Measurements from ENCODE around the gene GRM1. TPM values are rescaled to one million over a fixed set of nuclear protein-coding genes. Genes with fewer than 3 reads are reported as not detected.

GRM1 gene
- total and polyA plus RNA-seq, 2 donors (not counting 3 experiments of a cell fraction or from before 2014, with no cell fraction given), result 0.07 TPM; not detected in 1

GRCh38 chr6:146041282-146041681 lies 12.4 kb downstream of the GRM1 start:
- Histone ChIP-seq H3K4me3 (replicated peaks in 1 of 3; ENCODE audit: insufficient read depth in 1 of 3, low read depth in 1 of 3, low read length in 3 of 3) (no peak overlapping the region), H3K79me2 (ENCODE audit: control insufficient read depth, insufficient read depth, low read length) (no peaks in the 10 kb centered on the region), H3K4me1 (ENCODE audit: control insufficient read depth, extremely low read depth, insufficient read depth, low read length) (no peaks in the 10 kb centered on the region), H3K27ac (ENCODE audit: insufficient read depth, low read depth, low read length) (no peak overlapping the region), H2AFZ (ENCODE audit: low read depth, low read length) (no peak overlapping the region), H3K27me3 (ENCODE audit: control insufficient read depth in 2 of 2, insufficient read depth in 2 of 2, low read length in 2 of 2) (no peaks in the 10 kb centered on the region), H3K36me3 (ENCODE audit: control insufficient read depth in 2 of 2, extremely low read depth in 1 of 2, insufficient read depth in 2 of 2, low read length in 2 of 2) (no peaks in the 10 kb centered on the region), H3K9ac (replicated peaks; ENCODE audit: extremely low read depth, insufficient read depth, low read length) (no peak overlapping the region), H3K9me3 (replicated peaks; ENCODE audit: control insufficient read depth, insufficient read depth, low read length) (no peaks in the 10 kb centered on the region), H3K4me2 (ENCODE audit: insufficient read depth, low read length) (no peak overlapping the region), H4K20me1 (replicated peaks; ENCODE audit: control insufficient read depth, extremely low read depth, insufficient read depth, low read length) (no peaks in the 10 kb centered on the region), H3K9me1 (replicated peaks; ENCODE audit: control insufficient read depth, extremely low read depth, insufficient read depth, low read length) (no peaks in the 10 kb centered on the region)
- no TSS peak for BruUV-seq (replicated peaks)
- DNase-seq (ENCODE audit: low read depth, low spot score), result peak; percentile 40
- POLR2A ChIA-PET, result no interaction called here
- TF ChIP-seq GATA2 (IDR thresholded peaks at IDR 0.05; ENCODE audit: insufficient read depth, insufficient read length, low read depth, low read length) (no peak), CTCF (IDR thresholded peaks at IDR 0.05; ENCODE audit: extremely low read depth in 1 of 2, insufficient read depth in 1 of 2, low read depth in 1 of 2, low read length in 2 of 2) (peak; percentile 24 to 46)
- CTCF ChIA-PET, result interaction anchor here (0.6 to 4.0 kb wide), 19 partner anchors 9 to 748 kb away, joined by 3 to 125 read pairs (median 4); partner anchors contain the start of gene GRM1
- peak; percentile 57 for FAIRE-seq
- dilution Hi-C loops (cut with MboI; ENCODE audit: extremely low pct_ligation_motif_present, low sequenced_read_pairs) (no loop called here), intact Hi-C loops (cut with micrococcal nuclease) (loop anchor here (1.0 kb wide), 2 partner anchors 659 to 744 kb away; no protein-coding TSS in a partner anchor)

GRCh38 chr6:146047371-146047770 lies 18.5 kb downstream of the GRM1 start:
- DNase-seq (ENCODE audit: low read depth, low spot score) (no peak), FAIRE-seq (no peak)
- no TSS peak for BruUV-seq (replicated peaks)
- no peak overlapping the region for H3K4me3 ChIP-seq (replicated peaks in 1 of 3; ENCODE audit: insufficient read depth in 1 of 3, low read depth in 1 of 3, low read length in 3 of 3)
- H3K4me1 ChIP-seq (ENCODE audit: control insufficient read depth, extremely low read depth, insufficient read depth, low read length), result peaks cover 3% of the 10 kb centered on the region
- no peak overlapping the region for H3K4me2 ChIP-seq (ENCODE audit: insufficient read depth, low read length)
- no peaks in the 10 kb centered on the region for H3K9me1 ChIP-seq (replicated peaks; ENCODE audit: control insufficient read depth, extremely low read depth, insufficient read depth, low read length)
- H3K27ac ChIP-seq (ENCODE audit: insufficient read depth, low read depth, low read length), result no peak overlapping the region
- H3K79me2 ChIP-seq (ENCODE audit: control insufficient read depth, insufficient read depth, low read length), result no peaks in the 10 kb centered on the region
- CTCF ChIA-PET, result no interaction called here
- TF ChIP-seq POLR2A (IDR thresholded peaks at IDR 0.05; ENCODE audit: low read depth, low read length) (no peak), POLR2AphosphoS5 (IDR thresholded peaks at IDR 0.05; ENCODE audit: insufficient read depth, low read depth, low read length) (no peak), EZH2 (IDR thresholded peaks at IDR 0.05; ENCODE audit: borderline replicate concordance, low read depth, low read length, severe bottlenecking) (no peak)
- POLR2A ChIA-PET, result no interaction called here
- dilution Hi-C loops (cut with MboI; ENCODE audit: extremely low pct_ligation_motif_present, low sequenced_read_pairs) (no loop called here), intact Hi-C loops (cut with micrococcal nuclease) (no loop called here)
- H3K9ac ChIP-seq (replicated peaks; ENCODE audit: extremely low read depth, insufficient read depth, low read length), result no peak overlapping the region
- H3K27me3 ChIP-seq (ENCODE audit: control insufficient read depth in 2 of 2, insufficient read depth in 2 of 2, low read length in 2 of 2), result no peaks in the 10 kb centered on the region
- no peaks in the 10 kb centered on the region for H4K20me1 ChIP-seq (replicated peaks; ENCODE audit: control insufficient read depth, extremely low read depth, insufficient read depth, low read length)
- no peaks in the 10 kb centered on the region for H3K36me3 ChIP-seq (ENCODE audit: control insufficient read depth in 2 of 2, extremely low read depth in 1 of 2, insufficient read depth in 2 of 2, low read length in 2 of 2)
- H3K9me3 ChIP-seq (replicated peaks; ENCODE audit: control insufficient read depth, insufficient read depth, low read length), result no peaks in the 10 kb centered on the region
- no peak overlapping the region for H2AFZ ChIP-seq (ENCODE audit: low read depth, low read length)

Data from endothelial cell of umbilical vein (primary cell).